Retinal pigment epithelial cell (primary cell): ENCODE measurements around the gene FXYD2.

ENCODE experiments used
- DNase-seq: peaks from one replicate; pipeline ENCODE4 v3.0.0-alpha.2; 2010; ENCODE audit warnings: low read depth
- H3K4me3 ChIP-seq: 2 replicates; pipeline ENCODE4 v1.5.1; 2011; ENCODE audit warnings: mild to moderate bottlenecking, low read length, control low read depth, moderate library complexity
- TF ChIP-seq, protein P1 (sequence below): conservative IDR thresholded peaks from 2 replicates; pipeline ENCODE4 v1.5.1; 2011; ENCODE audit warnings: low read depth, low read length, control low read depth, inconsistent platforms

Gene FXYD2

DNA sequence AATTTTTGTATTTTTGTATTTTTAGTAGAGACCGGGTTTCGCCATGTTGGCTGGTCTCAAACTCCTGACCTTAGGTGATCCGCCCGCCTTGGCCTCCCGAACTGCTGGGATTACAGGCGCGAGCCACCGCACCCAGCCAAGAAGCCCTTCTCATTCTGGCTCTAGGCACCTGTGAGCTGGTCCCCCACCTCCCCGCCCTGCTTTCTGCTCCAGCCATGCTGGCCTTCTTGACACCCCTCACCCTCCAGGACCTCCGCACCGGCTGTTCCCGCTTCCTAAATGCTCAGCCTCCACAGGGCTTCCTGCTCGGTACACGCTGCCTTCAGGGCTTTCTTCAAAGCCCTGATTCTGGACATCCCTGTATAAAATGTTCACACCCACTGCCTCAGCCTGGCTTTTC, 5.5 kb upstream of the FXYD2 start:
- DNase-seq = no peak
- TF ChIP-seq, protein P1, sequence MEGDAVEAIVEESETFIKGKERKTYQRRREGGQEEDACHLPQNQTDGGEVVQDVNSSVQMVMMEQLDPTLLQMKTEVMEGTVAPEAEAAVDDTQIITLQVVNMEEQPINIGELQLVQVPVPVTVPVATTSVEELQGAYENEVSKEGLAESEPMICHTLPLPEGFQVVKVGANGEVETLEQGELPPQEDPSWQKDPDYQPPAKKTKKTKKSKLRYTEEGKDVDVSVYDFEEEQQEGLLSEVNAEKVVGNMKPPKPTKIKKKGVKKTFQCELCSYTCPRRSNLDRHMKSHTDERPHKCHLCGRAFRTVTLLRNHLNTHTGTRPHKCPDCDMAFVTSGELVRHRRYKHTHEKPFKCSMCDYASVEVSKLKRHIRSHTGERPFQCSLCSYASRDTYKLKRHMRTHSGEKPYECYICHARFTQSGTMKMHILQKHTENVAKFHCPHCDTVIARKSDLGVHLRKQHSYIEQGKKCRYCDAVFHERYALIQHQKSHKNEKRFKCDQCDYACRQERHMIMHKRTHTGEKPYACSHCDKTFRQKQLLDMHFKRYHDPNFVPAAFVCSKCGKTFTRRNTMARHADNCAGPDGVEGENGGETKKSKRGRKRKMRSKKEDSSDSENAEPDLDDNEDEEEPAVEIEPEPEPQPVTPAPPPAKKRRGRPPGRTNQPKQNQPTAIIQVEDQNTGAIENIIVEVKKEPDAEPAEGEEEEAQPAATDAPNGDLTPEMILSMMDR = no peak
- H3K4me3 ChIP-seq = no peak overlapping the region

DNA sequence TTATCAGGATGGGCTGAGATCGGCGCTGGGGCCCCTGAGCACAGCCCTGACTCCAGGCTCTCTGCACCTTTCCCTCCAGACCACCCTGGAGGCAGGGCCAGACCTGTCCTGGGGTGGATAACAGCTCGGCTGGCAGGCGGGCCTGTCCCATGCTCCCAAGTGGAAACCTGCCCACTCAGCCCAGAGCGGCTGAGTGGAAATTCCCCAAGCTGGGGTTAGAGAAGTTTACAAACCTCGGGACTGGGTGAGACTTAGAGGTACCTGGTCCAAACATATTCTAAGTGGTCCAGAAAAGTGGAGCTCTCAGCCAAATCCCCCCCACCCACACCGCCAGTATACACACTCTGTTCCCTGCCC, 4.8 kb upstream of the FXYD2 start:
- no peak for DNase-seq
- TF ChIP-seq, protein P1 = no peak
- H3K4me3 ChIP-seq = no peak overlapping the region

DNA sequence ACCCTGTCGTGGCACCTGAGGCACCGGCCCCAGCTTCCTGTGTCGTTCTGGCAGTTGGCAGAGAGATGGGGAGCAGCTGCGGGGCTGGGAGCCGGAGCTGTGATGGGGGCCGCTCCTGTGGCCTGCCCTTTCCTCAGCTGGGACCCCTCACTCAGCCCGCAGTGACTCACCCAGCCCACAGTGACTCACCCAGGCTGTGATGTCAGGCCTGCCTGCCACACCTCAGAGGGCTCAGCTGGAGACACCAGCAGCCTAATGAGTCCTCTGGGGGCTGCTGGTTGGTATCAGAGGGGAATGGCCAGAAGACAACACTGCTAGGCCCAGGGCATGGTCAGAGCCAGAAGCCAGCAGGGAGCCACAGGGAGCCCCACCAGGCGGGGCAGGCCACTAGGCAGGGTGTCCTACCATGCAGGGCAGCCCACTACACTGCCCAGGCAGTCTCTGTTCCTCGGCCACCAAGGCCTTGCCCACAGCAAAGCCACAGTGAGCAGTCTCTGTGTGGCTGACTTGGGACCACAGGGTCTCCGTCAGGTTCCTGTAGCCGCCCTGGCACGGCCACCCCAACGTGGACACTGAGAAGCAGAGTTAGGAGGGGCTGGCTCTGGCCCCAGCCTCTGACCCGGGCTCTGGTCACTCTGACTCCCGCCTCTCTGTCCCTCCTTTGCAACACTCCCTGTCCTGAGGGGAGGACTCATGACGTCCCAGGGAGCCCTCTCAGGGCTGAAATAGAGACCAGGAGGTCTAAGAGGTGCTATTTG, 4.2 kb upstream of the FXYD2 start:
- peak; percentile 47 for DNase-seq
- TF ChIP-seq, protein P1 = no peak
- H3K4me3 ChIP-seq = no peak overlapping the region

GRCh38 chr11:117827521-117828511, 3.3 kb upstream of the FXYD2 start:
- no peak for DNase-seq
- no peak overlapping the region for H3K4me3 ChIP-seq
- TF ChIP-seq, protein P1 = no peak

DNA sequence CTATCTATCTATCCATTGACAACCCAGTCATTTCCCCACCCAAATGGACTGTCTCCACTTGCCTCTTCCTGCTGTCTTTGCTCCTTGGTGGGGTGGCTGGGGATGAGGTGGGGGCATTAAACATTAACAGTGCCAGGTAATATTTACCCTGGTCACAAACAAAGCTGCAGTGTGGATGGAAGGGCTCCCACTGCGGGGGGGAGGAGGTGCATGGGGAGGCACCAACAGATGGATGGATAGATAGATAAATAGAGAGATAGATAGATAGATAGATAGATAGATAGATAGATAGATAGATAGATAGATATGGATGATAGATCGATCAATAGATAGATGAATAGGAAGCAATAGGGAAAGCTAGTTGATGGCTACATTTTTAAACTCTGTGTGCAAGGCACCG, 2.3 kb upstream of the FXYD2 start:
- TF ChIP-seq, protein P1 = no peak
- no peak overlapping the region for H3K4me3 ChIP-seq
- DNase-seq = no peak

GRCh38 chr11:117826190-117826570, 1.6 kb upstream of the FXYD2 start:
- TF ChIP-seq, protein P1 = no peak
- no peak for DNase-seq
- H3K4me3 ChIP-seq = no peak overlapping the region
